Left lung (tissue), 10 donors: ENCODE measurements around the gene SLC4A7. TPM values are rescaled to one million over a fixed set of nuclear protein-coding genes. Genes with fewer than 3 reads are reported as not detected.
A peak's percentile ranks its signal among the peaks of the same experiment; 100 is the strongest.

Experiments used
- ATAC-seq: fragments of 200-7000 bp; cut with Tn5 transposase; one replicate; pipeline ENCODE4 v1.9.1; 2020; ENCODE audit warnings: moderate library complexity
- DNase-seq, 4 donors: peaks; one replicate each; pipeline ENCODE4 v3.0.0-alpha.2; 2013 to 2020
- H3K27ac ChIP-seq, 2 donors: fragments of 200-600 bp; sonication (generic) in 1 of 2; one replicate each; pipeline versions ENCODE4 v1.5.0 to v1.8.0; 2020 to 2021
- H3K27me3 ChIP-seq, 2 donors: fragments of 200-600 bp; sonication (generic) in 1 of 2; one replicate each; pipeline versions ENCODE4 v1.5.0 to v1.8.0; 2020 to 2021
- H3K36me3 ChIP-seq, 2 donors: fragments of 200-600 bp; sonication (generic) in 1 of 2; one replicate each; pipeline versions ENCODE4 v1.5.0 to v1.8.0; 2020 to 2021
- H3K4me1 ChIP-seq, 2 donors: fragments of 200-600 bp; one replicate each; pipeline ENCODE4 v1.8.0; 2021
- H3K4me3 ChIP-seq, 2 donors: fragments of 200-600 bp; sonication (generic) in 1 of 2; one replicate each; pipeline versions ENCODE4 v1.5.0 to v1.8.0; 2020 to 2021; ENCODE audit warnings: mild to moderate bottlenecking in 1 of 2
- H3K9me3 ChIP-seq, 2 donors: fragments of 200-600 bp; sonication (generic) in 1 of 2; one replicate each; pipeline versions ENCODE4 v1.5.0 to v1.8.0; 2020 to 2021
- CTCF ChIP-seq, 2 donors: fragments of 200-600 bp; sonication (generic) in 1 of 2; IDR thresholded peaks; one replicate each; pipeline versions ENCODE4 v1.5.0 to v1.8.0; 2021; ENCODE audit warnings: antibody characterized with exemption in 2 of 2
- intact Hi-C, 2 donors: fragments of 100-400 bp; cut with DNase I; formaldehyde crosslinking; loops; one replicate each; pipeline versions ENCODE4 v1.11.2 to v1.14.2; 2022
- polyA plus RNA-seq, 6 donors: library from polyadenylated mRNA; unstranded; fragments of 120-200 nt; gene quantifications; one replicate each; pipeline ENCODE4 v1.2.1, GENCODE V29; 2013; ENCODE audit not compliant: insufficient read length in 6 of 6
- total RNA-seq, 2 donors: library from RNA; stranded (reverse); fragmentation: NEBNext Ultra II Directional; extraction: Animal tissue kit (Norgen Biotek cat#: 25700); gene quantifications; one replicate each; pipeline ENCODE4 v1.2.1, GENCODE V29; 2021
- donor health status: DM: no; HTN: yes; CAD: no.
- donor health status: DM: no; HTN: no; CAD: no.

The SLC4A7 gene
- total and polyA plus RNA-seq, 8 donors, result 14.8 to 45.7 (median 35.9) TPM

- intact Hi-C loops, result no loop called here
- Histone ChIP-seq H3K36me3 (no peaks in the 10 kb centered on the region), H3K27ac (no peak overlapping the region), H3K4me1 (peaks cover 0 to 5% of the 10 kb centered on the region in 2 donors), H3K27me3 (no peaks in the 10 kb centered on the region), H3K4me3 (no peak overlapping the region), H3K9me3 (no peaks in the 10 kb centered on the region)
- ATAC-seq (no peak), DNase-seq (no peak)
- no peak for TF ChIP-seq CTCF (IDR thresholded peaks at IDR 0.05)
Measured at GRCh38 chr3:27471923-27472550, 12.1 kb downstream of the SLC4A7 start.

GRCh38 chr3:27468283-27468886, 15.8 kb downstream of the SLC4A7 start:
- H3K36me3 ChIP-seq, result no peaks in the 10 kb centered on the region
- no peak overlapping the region for H3K4me3 ChIP-seq
- no peak overlapping the region for H3K27ac ChIP-seq
- no peak for DNase-seq
- ATAC-seq, result no peak
- intact Hi-C loops, result loop anchor here in 1 of 2 donors (10.0 kb wide), 1 partner anchor 154 kb away; no protein-coding TSS in a partner anchor
- H3K27me3 ChIP-seq, result no peaks in the 10 kb centered on the region
- no peaks in the 10 kb centered on the region for H3K9me3 ChIP-seq
- H3K4me1 ChIP-seq, result peaks cover 0 to 5% of the 10 kb centered on the region in 2 donors
- no peak for TF ChIP-seq CTCF (IDR thresholded peaks at IDR 0.05)

GRCh38 chr3:27467545-27467944, 16.6 kb downstream of the SLC4A7 start:
- no peaks in the 10 kb centered on the region for H3K27me3 ChIP-seq
- TF ChIP-seq CTCF (IDR thresholded peaks at IDR 0.05), result peak; percentile 29 to 41
- H3K36me3 ChIP-seq, result no peaks in the 10 kb centered on the region
- H3K9me3 ChIP-seq, result peaks cover 0 to 4% of the 10 kb centered on the region in 2 donors
- ATAC-seq (peak; percentile 92), DNase-seq (peak in 2 of 4 donors; percentile 23 to 36)
- H3K4me1 ChIP-seq, result peaks cover 0 to 5% of the 10 kb centered on the region in 2 donors
- intact Hi-C loops, result loop anchor here in 1 of 2 donors (10.0 kb wide), 1 partner anchor 153 kb away; no protein-coding TSS in a partner anchor
- H3K4me3 ChIP-seq, result no peak overlapping the region
- no peak overlapping the region for H3K27ac ChIP-seq

GRCh38 chr3:27464646-27465045, 19.5 kb downstream of the SLC4A7 start:
- Histone ChIP-seq H3K27ac (no peak overlapping the region), H3K36me3 (no peaks in the 10 kb centered on the region), H3K27me3 (no peaks in the 10 kb centered on the region), H3K9me3 (peaks cover 0 to 4% of the 10 kb centered on the region in 2 donors), H3K4me1 (peaks cover 0 to 5% of the 10 kb centered on the region in 2 donors), H3K4me3 (no peak overlapping the region)
- no peak for DNase-seq
- ATAC-seq, result no peak
- no peak for TF ChIP-seq CTCF (IDR thresholded peaks at IDR 0.05)
- intact Hi-C loops, result loop anchor here in 1 of 2 donors (10.0 kb wide), 1 partner anchor 150 kb away; no protein-coding TSS in a partner anchor

- Histone ChIP-seq H3K27me3 (no peaks in the 10 kb centered on the region), H3K36me3 (no peaks in the 10 kb centered on the region), H3K27ac (no peak overlapping the region), H3K4me3 (no peak overlapping the region), H3K9me3 (peaks cover 0 to 4% of the 10 kb centered on the region in 2 donors), H3K4me1 (peaks cover 0 to 3% of the 10 kb centered on the region in 2 donors)
- TF ChIP-seq CTCF (IDR thresholded peaks at IDR 0.05), result no peak
- intact Hi-C loops, result loop anchor here in 1 of 2 donors (10.0 kb wide), 1 partner anchor 147 kb away; no protein-coding TSS in a partner anchor
- ATAC-seq (no peak), DNase-seq (no peak)
Measured at GRCh38 chr3:27462228-27462627, 22.0 kb downstream of the SLC4A7 start.
